ENCODE results near the gene RAET1L.
A peak's percentile ranks its signal among the peaks of the same experiment; 100 is the strongest.
"Not testable (repeated sequence)": the region's sequence is repeated elsewhere in the genome, so short reads cannot be mapped to it uniquely, and the experiment has no call there.

Gene RAET1L

DNA sequence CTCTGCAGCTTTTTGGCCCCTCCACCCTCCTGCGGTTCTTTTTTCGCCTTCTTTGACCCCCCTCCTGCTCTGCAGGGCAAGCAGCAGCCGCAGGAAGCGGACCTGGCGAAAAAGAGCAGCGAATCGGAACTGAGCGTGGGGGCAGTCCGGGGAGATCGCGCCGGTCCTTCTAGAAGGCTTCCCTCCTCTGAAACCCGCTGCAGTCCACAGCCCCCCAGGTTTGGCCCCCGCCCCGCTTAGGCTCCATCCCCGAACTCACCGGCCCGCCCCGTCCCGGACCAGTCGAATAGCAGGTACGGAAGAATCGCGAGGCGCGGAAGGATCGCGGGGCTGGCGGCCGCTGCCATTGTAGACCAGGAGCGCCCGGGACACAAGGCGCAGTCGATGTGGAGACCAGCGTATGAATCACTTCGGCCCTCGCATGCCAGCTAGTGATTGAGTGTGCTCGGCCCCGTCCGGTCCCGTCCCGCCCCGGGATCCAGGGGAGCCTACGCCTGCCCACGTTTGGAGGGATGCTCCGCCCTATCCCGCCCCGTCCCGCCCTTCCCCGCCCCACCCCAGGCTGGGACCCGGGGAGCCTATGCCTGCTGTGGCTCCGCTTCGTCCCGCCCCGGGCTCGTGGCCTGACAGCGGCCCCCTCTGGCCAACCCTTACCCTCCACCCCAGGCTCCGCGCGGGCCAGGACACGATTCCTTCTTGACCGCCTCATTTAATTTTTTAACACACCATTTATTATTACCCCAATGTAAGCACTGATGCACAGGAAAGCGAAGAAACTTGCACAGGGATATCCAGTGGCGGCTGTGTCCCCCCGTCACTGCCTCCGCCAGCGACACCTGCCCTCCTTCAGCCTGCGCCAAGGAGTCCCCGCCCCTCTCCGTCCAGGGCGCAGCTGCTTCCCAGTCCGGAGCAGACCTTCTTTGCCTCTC lies 43.7 kb upstream of the RAET1L start, which contains the start of gene ULBP3:
Gene ULBP3 (minus strand): TSS at position 402 of the 929 bp plus-strand sequence. CDS start 55 bp downstream, at position 347.
- H3K4me3 ChIP-seq (ENCODE audit: low read depth, low read length): peak within 1 kb of the TSS; percentile 45
- peak; percentile 40 for DNase-seq (ENCODE audit: low read depth)
- TF ChIP-seq, protein P1, sequence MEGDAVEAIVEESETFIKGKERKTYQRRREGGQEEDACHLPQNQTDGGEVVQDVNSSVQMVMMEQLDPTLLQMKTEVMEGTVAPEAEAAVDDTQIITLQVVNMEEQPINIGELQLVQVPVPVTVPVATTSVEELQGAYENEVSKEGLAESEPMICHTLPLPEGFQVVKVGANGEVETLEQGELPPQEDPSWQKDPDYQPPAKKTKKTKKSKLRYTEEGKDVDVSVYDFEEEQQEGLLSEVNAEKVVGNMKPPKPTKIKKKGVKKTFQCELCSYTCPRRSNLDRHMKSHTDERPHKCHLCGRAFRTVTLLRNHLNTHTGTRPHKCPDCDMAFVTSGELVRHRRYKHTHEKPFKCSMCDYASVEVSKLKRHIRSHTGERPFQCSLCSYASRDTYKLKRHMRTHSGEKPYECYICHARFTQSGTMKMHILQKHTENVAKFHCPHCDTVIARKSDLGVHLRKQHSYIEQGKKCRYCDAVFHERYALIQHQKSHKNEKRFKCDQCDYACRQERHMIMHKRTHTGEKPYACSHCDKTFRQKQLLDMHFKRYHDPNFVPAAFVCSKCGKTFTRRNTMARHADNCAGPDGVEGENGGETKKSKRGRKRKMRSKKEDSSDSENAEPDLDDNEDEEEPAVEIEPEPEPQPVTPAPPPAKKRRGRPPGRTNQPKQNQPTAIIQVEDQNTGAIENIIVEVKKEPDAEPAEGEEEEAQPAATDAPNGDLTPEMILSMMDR (IDR thresholded peaks at IDR 0.05; ENCODE audit: insufficient read depth, low read depth, low read length, missing control alignments): peak; percentile 19

- no peak for DNase-seq (ENCODE audit: low read depth)
- TF ChIP-seq, protein P1 (IDR thresholded peaks at IDR 0.05; ENCODE audit: insufficient read depth, low read depth, low read length, missing control alignments): no peak
- no peak overlapping the region for H3K4me3 ChIP-seq (ENCODE audit: low read depth, low read length)
These were observed 42.8 kb upstream of the RAET1L start for GRCh38 chr6:150068151-150068550.

- TF ChIP-seq, protein P1 (IDR thresholded peaks at IDR 0.05; ENCODE audit: insufficient read depth, low read depth, low read length, missing control alignments): no peak
- DNase-seq (ENCODE audit: low read depth): no peak
- no peak overlapping the region for H3K4me3 ChIP-seq (ENCODE audit: low read depth, low read length)
These were observed 39.8 kb upstream of the RAET1L start for GRCh38 chr6:150065083-150065482.

- DNase-seq (ENCODE audit: low read depth): no peak
- TF ChIP-seq, protein P1 (IDR thresholded peaks at IDR 0.05; ENCODE audit: insufficient read depth, low read depth, low read length, missing control alignments): no peak
- no peak overlapping the region for H3K4me3 ChIP-seq (ENCODE audit: low read depth, low read length)
These were observed 38.3 kb upstream of the RAET1L start for GRCh38 chr6:150063640-150064039.

DNA sequence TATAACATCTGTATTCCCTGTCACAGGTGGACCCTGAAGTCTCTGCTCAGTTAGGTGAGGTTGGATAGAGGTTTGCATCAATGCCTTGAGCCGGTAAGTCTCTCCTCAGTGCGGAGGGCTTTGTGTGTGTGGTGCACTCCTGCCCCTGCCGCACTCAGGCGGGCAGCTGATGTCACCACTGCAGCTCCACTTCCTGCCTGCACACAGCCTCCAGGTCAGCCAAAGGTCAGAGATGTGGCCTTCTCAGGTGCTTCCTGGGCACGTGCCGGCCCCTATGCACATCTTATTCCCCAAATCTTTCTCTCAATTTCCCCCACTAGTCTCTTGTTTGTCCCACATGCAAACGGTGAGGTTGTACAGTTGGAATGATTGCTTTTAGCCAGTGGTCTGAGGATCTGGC lies 34.6 kb upstream of the RAET1L start:
- peak; percentile 35 for DNase-seq (ENCODE audit: low read depth)
- H3K4me3 ChIP-seq (ENCODE audit: low read depth, low read length): not testable (repeated sequence)

- H3K4me3 ChIP-seq (ENCODE audit: low read depth, low read length): no peak overlapping the region
These were observed 33.7 kb upstream of the RAET1L start for GRCh38 chr6:150058986-150059385.

DNA sequence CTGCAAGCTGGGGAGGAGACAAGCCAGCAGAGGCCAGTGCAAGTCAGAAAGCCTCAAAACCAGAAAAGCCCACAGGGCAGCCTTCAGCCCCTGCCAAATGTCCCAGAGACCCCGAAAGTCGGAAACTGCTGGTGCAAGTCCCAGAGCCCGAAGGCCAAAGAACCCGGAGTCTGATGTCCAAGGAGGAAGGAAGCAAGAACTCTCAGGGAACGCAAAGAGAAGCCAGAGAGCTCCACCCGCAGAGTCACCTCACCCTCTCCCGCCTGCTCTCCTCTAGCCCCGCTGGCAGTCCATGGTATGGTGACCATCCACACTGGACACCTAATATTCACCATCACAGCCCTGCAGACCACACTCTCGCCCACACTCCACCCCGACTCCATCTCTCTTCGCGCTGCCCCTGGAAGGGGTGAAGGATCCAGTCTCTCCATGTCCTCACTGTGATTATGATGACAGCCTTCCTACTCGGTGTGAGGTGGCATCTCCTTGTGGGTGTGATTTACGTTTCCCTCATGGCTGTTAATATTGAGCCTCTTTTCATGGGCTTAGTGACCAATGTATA lies 33.0 kb upstream of the RAET1L start:
- TF ChIP-seq, protein P1 (IDR thresholded peaks at IDR 0.05; ENCODE audit: insufficient read depth, low read depth, low read length, missing control alignments): no peak
- no peak for DNase-seq (ENCODE audit: low read depth)
- H3K4me3 ChIP-seq (ENCODE audit: low read depth, low read length): no peak overlapping the region

More at GRCh38 chr6:150058986-150059385, 33.7 kb upstream of the RAET1L start:
- DNase-seq (ENCODE audit: low read depth): no peak
- TF ChIP-seq, protein P1 (IDR thresholded peaks at IDR 0.05; ENCODE audit: insufficient read depth, low read depth, low read length, missing control alignments): no peak
